Activated T-helper 1 cell treated with anti-CD3 and anti-CD28 coated beads, Interleukin-2, amount 50 U/mL, for 16 hours (primary cell): Measurements from ENCODE around the gene PNPLA8.
"Not testable (repeated sequence)": the region's sequence is repeated elsewhere in the genome, so short reads cannot be mapped to it uniquely, and the experiment has no call there.

Source experiments
- DNase-seq, 2 donors: peaks; one replicate each; pipeline ENCODE4 v3.0.0-alpha.2; 2020; ENCODE audit warnings: low read depth in 1 of 2, low spot score in 1 of 2

Gene PNPLA8

DNA sequence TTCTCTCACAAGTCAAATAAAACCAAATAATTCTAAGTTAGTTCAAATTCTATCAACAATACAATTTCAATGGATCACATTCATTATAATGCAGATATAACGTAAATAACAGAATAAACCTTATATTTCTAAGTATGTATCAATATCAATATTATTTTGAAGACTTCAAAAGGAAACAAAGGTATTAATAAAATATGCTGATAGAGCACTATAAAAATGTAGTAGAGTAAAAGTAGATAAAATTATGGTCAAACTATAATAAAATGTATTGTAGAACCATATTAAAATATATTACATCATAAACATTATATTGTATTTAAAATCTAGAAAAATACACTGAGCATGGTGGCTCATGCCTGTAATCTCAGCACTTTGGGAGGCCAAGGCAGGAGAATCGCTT is 46.2 kb downstream of the PNPLA8 start:
- no peak for DNase-seq

DNA sequence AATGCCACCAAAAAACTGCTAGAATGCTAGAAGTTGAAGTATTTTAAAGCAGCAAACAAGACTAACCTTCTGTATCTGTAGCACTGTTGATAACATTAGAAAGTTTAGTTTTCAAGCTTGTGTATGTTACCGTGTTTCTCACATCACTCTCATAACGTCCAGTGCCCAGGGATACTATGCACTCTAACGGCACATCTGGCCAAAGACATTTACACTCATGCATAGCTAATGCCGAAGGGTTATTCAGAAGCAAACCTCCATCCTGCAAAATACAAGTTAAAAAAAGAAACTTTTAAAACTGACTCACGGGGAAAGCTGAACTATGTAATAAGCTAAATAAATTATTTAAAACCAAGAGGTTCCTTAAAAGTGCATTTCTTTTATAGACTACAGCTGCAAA is 46.8 kb downstream of the PNPLA8 start:
- DNase-seq, result no peak

GRCh38 chr7:108468246-108468645 is 57.7 kb downstream of the PNPLA8 start:
- no peak for DNase-seq

- no peak for DNase-seq
Observed at GRCh38 chr7:108467391-108467790, 58.5 kb downstream of the PNPLA8 start.

DNA sequence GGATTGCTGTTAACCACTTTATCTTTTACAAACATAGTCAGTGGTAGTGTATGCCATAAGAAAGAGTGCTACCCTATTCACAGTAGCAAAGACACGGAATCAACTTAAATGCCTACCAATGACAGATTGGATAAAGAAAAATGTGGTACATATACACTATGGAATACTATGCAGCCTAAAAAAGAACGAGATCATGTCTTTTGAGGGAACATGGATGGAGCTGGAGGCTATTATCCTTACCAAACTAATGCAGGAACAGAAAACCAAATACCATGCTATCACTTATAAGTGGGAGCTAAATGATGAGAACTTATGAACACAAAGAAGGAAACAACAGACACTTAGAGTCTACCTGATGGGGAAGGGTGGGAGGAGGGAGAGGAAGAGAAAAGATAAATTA is 59.6 kb downstream of the PNPLA8 start:
- DNase-seq, result not testable (repeated sequence)

DNA sequence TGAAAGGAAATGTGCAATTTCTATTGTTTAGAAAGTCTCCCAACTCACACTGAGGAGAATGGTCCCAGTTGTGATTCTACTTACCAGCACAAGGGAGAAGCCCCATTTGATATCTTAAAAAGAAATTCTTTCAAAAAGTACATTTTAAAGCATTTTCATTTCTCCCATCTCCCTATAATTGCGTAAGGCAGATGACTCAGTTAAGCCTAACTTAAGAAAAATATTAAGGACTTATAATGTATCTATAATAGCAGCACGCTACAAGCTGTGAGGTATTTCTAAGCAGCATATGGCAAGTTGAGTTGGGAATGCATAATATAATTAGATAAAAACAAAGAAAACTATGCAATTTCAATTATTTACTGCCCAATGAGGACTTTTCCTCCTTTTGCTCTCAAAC is 61.2 kb downstream of the PNPLA8 start:
- no peak for DNase-seq

- no peak for DNase-seq
Observed at GRCh38 chr7:108463613-108464012, 62.3 kb downstream of the PNPLA8 start.

GRCh38 chr7:108461840-108462239 is 64.1 kb downstream of the PNPLA8 start:
- no peak for DNase-seq

DNA sequence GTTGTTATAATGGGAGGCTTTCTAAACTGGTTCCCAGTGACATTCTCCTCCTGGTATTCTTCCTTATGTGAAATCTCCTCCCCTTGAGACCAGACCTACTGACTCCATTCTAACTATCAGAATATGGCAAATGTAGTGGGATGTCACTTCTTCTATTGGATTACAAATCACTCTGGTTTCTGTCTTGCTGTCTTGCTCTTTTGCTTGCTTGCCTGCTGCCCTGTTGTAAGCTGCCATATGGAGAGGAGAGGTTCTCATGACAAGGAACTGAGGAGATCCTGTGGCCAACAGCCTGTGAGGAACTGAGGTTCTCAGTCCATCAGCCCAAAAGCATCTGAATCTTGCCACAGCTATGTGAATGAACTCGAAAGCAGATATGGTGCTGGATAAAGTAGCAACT is 65.0 kb downstream of the PNPLA8 start:
- no peak for DNase-seq

DNA sequence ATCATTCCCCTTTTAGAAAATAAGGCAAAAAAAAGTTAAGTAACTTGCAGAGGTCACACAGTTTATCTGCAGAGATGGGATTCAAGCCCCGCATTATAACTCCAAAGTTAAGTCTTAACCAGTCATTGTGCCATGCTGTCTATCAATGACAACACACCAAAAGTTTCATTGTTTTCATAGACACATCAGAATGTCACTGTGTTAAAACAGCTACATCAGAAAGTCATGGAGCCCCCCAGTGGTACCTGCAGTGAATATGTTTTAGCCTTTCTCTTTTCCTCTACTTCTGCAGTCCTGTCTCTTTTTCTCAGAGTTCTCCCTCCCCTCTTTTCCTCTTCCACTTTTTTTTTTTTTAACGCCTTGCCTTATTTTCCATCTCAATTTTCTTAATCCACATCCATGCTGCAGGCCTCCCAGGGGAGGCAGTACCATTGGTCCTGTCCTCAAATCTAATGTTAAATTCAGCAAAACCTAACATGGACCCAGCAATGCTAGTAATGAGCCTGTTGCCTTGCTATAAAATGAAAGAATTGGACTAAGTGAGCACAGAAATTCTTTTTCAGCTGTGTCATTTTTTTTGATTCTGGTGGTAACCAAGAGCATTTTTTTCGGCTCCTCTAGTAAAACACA is 65.9 kb downstream of the PNPLA8 start:
- DNase-seq, result no peak

DNA sequence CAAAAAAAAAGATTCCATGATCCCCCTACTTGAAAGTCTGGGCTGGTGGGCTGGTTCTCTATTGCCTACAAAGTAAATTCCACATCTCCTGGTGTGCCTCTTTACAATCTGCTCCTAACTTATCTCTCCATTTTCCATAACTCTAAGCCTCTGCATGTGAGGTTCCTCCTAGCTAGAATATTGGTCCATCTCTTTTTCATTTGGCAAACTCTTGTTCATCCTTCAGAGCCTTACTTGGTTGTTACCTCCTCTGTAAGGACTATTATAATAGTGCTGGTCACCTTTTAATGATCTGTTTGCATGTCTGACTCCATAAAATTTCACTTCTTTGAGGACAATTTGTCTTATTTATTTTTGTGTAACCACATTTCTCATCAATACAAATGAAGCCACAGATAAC is 68.1 kb downstream of the PNPLA8 start:
- DNase-seq, result no peak

- DNase-seq, result no peak
Observed at GRCh38 chr7:108456845-108457540, 68.9 kb downstream of the PNPLA8 start.

DNA sequence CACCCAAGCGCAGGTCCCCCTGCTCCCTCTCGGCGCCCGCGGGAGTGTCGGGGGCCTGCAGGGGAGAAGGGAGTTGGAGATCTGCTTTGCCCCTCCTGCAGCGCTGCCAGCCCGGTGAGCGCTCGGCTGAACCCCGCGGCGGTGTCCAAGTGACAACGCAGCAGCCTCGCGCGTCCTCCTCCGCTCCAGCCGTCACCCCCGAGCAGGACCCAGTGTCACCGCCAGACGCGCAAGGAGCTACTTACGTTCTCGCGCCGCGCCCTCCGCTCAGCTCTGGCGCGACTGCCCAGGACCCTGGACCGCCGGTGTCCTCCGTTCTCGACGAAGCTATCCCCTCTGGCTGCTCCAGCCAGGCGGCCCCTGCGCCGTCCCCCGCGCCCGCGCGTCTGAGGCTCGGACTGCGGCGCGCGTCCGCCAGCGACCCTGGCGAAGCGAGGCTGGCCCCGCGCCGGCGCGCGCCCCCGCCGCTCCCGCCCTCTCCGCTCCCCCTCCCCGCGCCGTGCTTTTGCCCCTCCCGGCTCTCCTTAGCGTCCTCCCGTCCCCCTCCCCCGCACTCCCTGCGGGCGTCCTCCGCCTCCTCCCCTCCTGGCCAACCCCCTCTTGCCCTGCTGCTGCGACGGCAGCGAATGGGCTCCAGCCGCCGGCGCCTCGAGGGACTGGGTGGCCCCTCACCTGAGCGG is 69.8 kb downstream of the PNPLA8 start, which contains the start of gene NRCAM:
NRCAM (minus strand) TSS at position 439 of the 680 bp plus-strand sequence. CDS start 216,372 bp downstream, outside the sequence.
- no peak for DNase-seq

GRCh38 chr7:108455551-108455997 is 70.4 kb downstream of the PNPLA8 start:
- no peak for DNase-seq

GRCh38 chr7:108454674-108455550 is 71.0 kb downstream of the PNPLA8 start:
- no peak for DNase-seq

DNA sequence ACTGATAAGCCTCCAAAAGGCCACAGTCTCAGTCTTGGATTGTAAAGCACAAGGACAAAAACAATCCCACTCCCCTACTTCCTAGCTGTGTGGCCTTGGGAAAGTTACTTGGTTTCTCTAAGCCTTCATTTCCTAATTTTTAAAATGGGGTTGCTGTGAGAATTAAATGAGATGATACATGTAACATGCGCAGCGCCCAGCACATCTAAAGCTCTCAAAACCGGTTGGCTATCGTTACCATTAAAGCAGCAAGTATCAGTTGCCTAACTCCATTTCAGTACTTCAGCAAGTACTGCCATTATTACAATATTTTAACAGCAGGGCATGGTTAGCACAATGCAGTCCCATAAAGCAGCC is 71.6 kb downstream of the PNPLA8 start:
- no peak for DNase-seq

GRCh38 chr7:108453320-108453719 is 72.6 kb downstream of the PNPLA8 start:
- no peak for DNase-seq

DNA sequence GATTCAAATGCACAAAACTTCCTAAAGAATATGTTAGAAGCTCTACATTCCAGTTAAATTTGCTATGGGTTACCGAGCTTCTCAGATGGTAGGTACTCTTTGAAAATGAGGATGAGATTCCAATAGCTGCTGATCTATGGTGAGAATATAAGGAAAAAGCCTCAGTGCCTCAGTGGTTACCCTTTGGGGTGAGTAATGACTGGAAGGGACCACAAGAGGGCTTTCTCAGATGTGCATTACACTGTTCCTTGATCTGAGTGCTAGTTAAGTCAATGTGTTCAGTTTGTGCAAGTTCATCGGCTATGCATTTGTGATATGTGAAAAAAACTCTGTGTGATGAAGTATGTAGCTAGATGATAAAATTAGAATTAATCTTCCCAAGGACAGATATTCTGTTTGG is 73.2 kb downstream of the PNPLA8 start:
- no peak for DNase-seq

DNA sequence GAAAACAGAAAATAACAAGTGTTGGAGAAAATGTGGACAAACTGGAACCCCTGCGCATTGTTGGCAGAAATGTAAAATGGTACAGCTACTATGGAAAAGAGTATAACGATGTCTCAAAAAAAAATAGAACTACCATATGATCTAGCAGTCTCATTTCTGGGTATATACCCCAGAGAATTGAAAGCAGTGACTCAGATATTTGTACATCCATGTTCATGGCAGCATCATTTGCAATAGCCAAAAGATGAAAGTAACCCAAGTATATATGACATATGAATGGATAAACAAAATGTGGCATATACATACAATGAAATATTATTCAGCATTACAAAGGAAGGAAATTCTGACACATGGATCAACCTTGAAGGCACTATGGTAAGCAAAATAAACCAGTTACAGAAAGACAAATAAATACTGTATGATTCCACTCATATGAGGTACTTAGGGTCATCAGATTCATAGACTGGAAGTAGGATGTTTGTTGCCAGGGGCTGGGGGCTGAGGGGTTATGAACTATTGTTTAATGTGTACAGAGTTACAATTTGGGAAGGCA is 74.6 kb downstream of the PNPLA8 start:
- DNase-seq, result no peak

GRCh38 chr7:108450160-108450559 is 75.8 kb downstream of the PNPLA8 start:
- no peak for DNase-seq

- no peak for DNase-seq
Observed at GRCh38 chr7:108449521-108449920, 76.4 kb downstream of the PNPLA8 start.
